GM12878 (cell line): Measurements from ENCODE around the gene RPS6KA2. TPM values are rescaled to one million over a fixed set of nuclear protein-coding genes. Genes with fewer than 3 reads are reported as not detected.

Source experiments
- ATAC-seq: fragments of 200-7000 bp; cut with Tn5 transposase; 3 replicates; pipeline ENCODE4 v1.9.1; 2020; ENCODE audit warnings: mild to moderate bottlenecking, moderate library complexity
- BruUV-seq: library from RNA; stranded (reverse); fragments of 400-500 nt; replicated peaks from 2 replicates; lab custom pipeline; 2021; lab: Mats Ljungman, UMichigan
- CTCF ChIA-PET: fragments of 300-600 bp; sonication (Branson Sonifier 250); formaldehyde crosslinking; extraction: SDS; loops from one replicate; lab custom pipeline; 2021; ENCODE audit warnings: inconsistent platforms; lab: Yijun Ruan, JAX
- POLR2A ChIA-PET: fragments of 350-600 bp; formaldehyde crosslinking; extraction: SDS; loops from one replicate; lab custom pipeline; 2021; ENCODE audit warnings: inconsistent platforms; lab: Charles Lee
- RAD21 ChIA-PET: fragments of 300-600 bp; sonication (Branson Sonifier 250); formaldehyde crosslinking; loops from one replicate; lab custom pipeline; 2023; ENCODE audit warnings: antibody characterized with exemption; ENCODE audit not compliant: unreplicated experiment; lab: Charles Lee
- SMC1A ChIA-PET: fragments of 300-600 bp; sonication (Branson Sonifier 250); formaldehyde crosslinking; loops from one replicate; lab custom pipeline; 2023; ENCODE audit not compliant: unreplicated experiment, uncharacterized antibody; lab: Charles Lee
- DNase-seq: peaks from one replicate; pipeline ENCODE4 v3.0.0-alpha.2; 2011; ENCODE audit warnings: low read depth, low spot score
- FAIRE-seq: peaks from 3 replicates; lab custom pipeline; 2011; peaks lifted over from hg19 to GRCh38; lab: Jason Lieb, UNC
- H2AFZ ChIP-seq: 2 replicates; pipeline ENCODE4 v1.6.0; 2011; ENCODE audit warnings: low read depth, low read length, control low read depth; ENCODE audit not compliant: control insufficient read depth
- H3K27ac ChIP-seq: 2 replicates; pipeline ENCODE4 v1.5.1; 2011; ENCODE audit warnings: control low read depth; ENCODE audit not compliant: control insufficient read depth, insufficient read depth
- H3K27me3 ChIP-seq, 2 experiments: replicated peaks in 1 of 2; 2 replicates each; pipeline versions ENCODE4 v1.6.0 to v1.6.1; 2011; ENCODE audit warnings: low read length in 1 of 2; ENCODE audit not compliant: control insufficient read depth in 2 of 2, insufficient read depth in 2 of 2
- H3K36me3 ChIP-seq, 2 experiments: 2 replicates each; pipeline ENCODE4 v1.5.1; 2011; ENCODE audit warnings: low read length in 1 of 2; ENCODE audit not compliant: control insufficient read depth in 2 of 2, insufficient read depth in 2 of 2
- H3K4me1 ChIP-seq: 2 replicates; pipeline ENCODE4 v1.6.1; 2011; ENCODE audit warnings: mild to moderate bottlenecking, low read length, moderate library complexity, mixed read lengths; ENCODE audit not compliant: control insufficient read depth, insufficient read depth
- H3K4me2 ChIP-seq: 2 replicates; pipeline ENCODE4 v1.6.0; 2011; ENCODE audit warnings: control low read depth; ENCODE audit not compliant: control insufficient read depth, insufficient read depth
- H3K4me3 ChIP-seq: fragments of 200-600 bp; sonication (generic); 2 replicates; pipeline ENCODE4 v1.5.1; 2016
- H3K79me2 ChIP-seq: 2 replicates; pipeline ENCODE4 v1.6.0; 2011; ENCODE audit warnings: low read length; ENCODE audit not compliant: control insufficient read depth, insufficient read depth
- H3K9ac ChIP-seq: 2 replicates; pipeline ENCODE4 v1.8.0; 2011; ENCODE audit warnings: low read length, control low read depth, mixed read lengths; ENCODE audit not compliant: control insufficient read depth, insufficient read depth
- H3K9me3 ChIP-seq: replicated peaks from 3 replicates; pipeline ENCODE4 v1.5.1; 2011; ENCODE audit warnings: mild to moderate bottlenecking, low read length; ENCODE audit not compliant: control insufficient read depth, insufficient read depth
- H4K20me1 ChIP-seq: 2 replicates; pipeline ENCODE4 v1.6.0; 2011; ENCODE audit not compliant: control insufficient read depth, insufficient read depth
- BHLHE40 ChIP-seq, 2 experiments: fragments of 450-650 bp in 1 of 2; IDR thresholded peaks; 2 replicates each; pipeline ENCODE4 v1.6.1; 2011 to 2017; ENCODE audit warnings: low read depth in 2 of 2, borderline replicate concordance in 1 of 2, improper control_type of control experiment in 1 of 2, low read length in 1 of 2, mild to moderate bottlenecking in 1 of 2
- BRCA1 ChIP-seq: IDR thresholded peaks from 2 replicates; pipeline ENCODE4 v1.6.1; 2011; ENCODE audit warnings: low read depth, low read length, improper control_type of control experiment
- CBFB ChIP-seq: IDR thresholded peaks from 2 replicates; pipeline ENCODE4 v1.6.1; 2016; ENCODE audit warnings: antibody characterized with exemption, low read depth
- ETV6 ChIP-seq, 2 experiments: fragments of 450-650 bp in 1 of 2; IDR thresholded peaks in 1 of 2; conservative IDR thresholded peaks in 1 of 2; 2 replicates each; pipeline ENCODE4 v1.6.1; 2014; ENCODE audit warnings: antibody characterized with exemption in 1 of 2, borderline replicate concordance in 1 of 2, low read depth in 1 of 2, mild to moderate bottlenecking in 1 of 2, moderate library complexity in 1 of 2
- HDAC6 ChIP-seq: fragments of 200-600 bp; sonication (generic); IDR thresholded peaks from one replicate; pipeline ENCODE4 v1.8.0; 2017; ENCODE audit warnings: antibody characterized with exemption; ENCODE audit not compliant: unreplicated experiment
- IKZF2 ChIP-seq, 2 experiments: fragments of 450-650 bp; IDR thresholded peaks; 2 replicates each; pipeline ENCODE4 v1.6.1; 2017; ENCODE audit warnings: mild to moderate bottlenecking in 2 of 2, moderate library complexity in 2 of 2
- MYB ChIP-seq: fragments of 150-350 bp; IDR thresholded peaks from 2 replicates; pipeline ENCODE4 v1.6.1; 2014; ENCODE audit warnings: mild to moderate bottlenecking, low read depth, low read length, borderline replicate concordance
- PAX5 ChIP-seq: IDR thresholded peaks from 2 replicates; pipeline ENCODE4 v1.6.1; 2011; ENCODE audit warnings: low read depth, low read length, borderline replicate concordance
- SIX5 ChIP-seq: IDR thresholded peaks from 2 replicates; pipeline ENCODE4 v1.6.1; 2011; ENCODE audit warnings: mild to moderate bottlenecking, low read depth, low read length, moderate library complexity; ENCODE audit not compliant: severe bottlenecking
- WGBS: methylation state at CpG from one replicate; pipeline ENCODE4 v1.1.6; 2016; ENCODE audit warnings: low lambda C conversion rate; ENCODE audit not compliant: insufficient replicate concordance, insufficient coverage; ENCODE audit errors: missing lambda C conversion rate; 5-methylcytosine and 5-hydroxymethylcytosine counted together
- in situ Hi-C: fragments of 300-500 bp; cut with MboI; formaldehyde crosslinking; loops from 9 replicates; pipeline ENCODE4 v1.14.3; 2018; ENCODE audit warnings: mixed read lengths
- intact Hi-C: fragments of 100-400 bp; cut with micrococcal nuclease; formaldehyde crosslinking; loops from one replicate; pipeline ENCODE4 v1.14.2; 2022; ENCODE audit not compliant: unreplicated experiment
- polyA plus RNA-seq, 11 experiments: library from polyadenylated mRNA; depleted of rRNA in 4 of 11; unstranded in 6 of 11; stranded (reverse) in 5 of 11; fragments of >200 nt; fragmentation: Nextera tagmentation in 4 of 11; fragmentation: Illumina TruSeq in 1 of 11; extraction: Ambion mirVana in 4 of 11; extraction: Trizol in 1 of 11; gene quantifications; 1 replicate in 1 of 11; 2 replicates in 10 of 11; pipeline versions ENCODE4 v1.2.1 to v1.2.3, GENCODE V29; 2011 to 2016; ENCODE audit warnings: inconsistent platforms in 2 of 11, missing spikeins in 2 of 11, low read depth in 1 of 11
- total RNA-seq, 4 experiments: library from RNA; depleted of rRNA in 3 of 4; stranded (reverse); fragments of >200 nt in 3 of 4; fragmentation: Illumina TruSeq in 1 of 4; extraction: Trizol in 1 of 4; gene quantifications; 2 replicates each; pipeline versions ENCODE4 v1.2.1 to v1.2.3, GENCODE V29; 2013 to 2021
- TF ChIP-seq, protein P1 (sequence below), 3 experiments: IDR thresholded peaks in 2 of 3; conservative IDR thresholded peaks in 1 of 3; 2 replicates each; pipeline ENCODE4 v1.5.1; 2011; ENCODE audit warnings: low read depth in 3 of 3, low read length in 3 of 3, mild to moderate bottlenecking in 3 of 3, control low read depth in 2 of 3, moderate library complexity in 2 of 3, inconsistent platforms in 1 of 3, mixed read lengths in 1 of 3; ENCODE audit not compliant: control insufficient read depth in 2 of 3, insufficient read depth in 1 of 3; ENCODE audit errors: extremely low read depth in 1 of 3
- TF ChIP-seq, protein P2 (sequence below): fragments of 450-650 bp; IDR thresholded peaks from 2 replicates; pipeline ENCODE4 v1.6.1; 2017; ENCODE audit warnings: mild to moderate bottlenecking, moderate library complexity
- TF ChIP-seq, protein P3 (sequence below): fragments of 450-650 bp; IDR thresholded peaks from 2 replicates; pipeline ENCODE4 v1.6.1; 2017; ENCODE audit warnings: low read depth, mild to moderate bottlenecking, moderate library complexity
- TF ChIP-seq, protein P4 (sequence below): IDR thresholded peaks from 2 replicates; pipeline ENCODE4 v1.6.1; 2012; ENCODE audit warnings: low read length, inconsistent platforms

Gene RPS6KA2
- total and polyA plus RNA-seq, 10 of the 15 experiments (the other 5 are each of a cell fraction or from before 2014, with no cell fraction given) = 0.02 to 1.0 (median 0.22) TPM; not detected in 1

DNA sequence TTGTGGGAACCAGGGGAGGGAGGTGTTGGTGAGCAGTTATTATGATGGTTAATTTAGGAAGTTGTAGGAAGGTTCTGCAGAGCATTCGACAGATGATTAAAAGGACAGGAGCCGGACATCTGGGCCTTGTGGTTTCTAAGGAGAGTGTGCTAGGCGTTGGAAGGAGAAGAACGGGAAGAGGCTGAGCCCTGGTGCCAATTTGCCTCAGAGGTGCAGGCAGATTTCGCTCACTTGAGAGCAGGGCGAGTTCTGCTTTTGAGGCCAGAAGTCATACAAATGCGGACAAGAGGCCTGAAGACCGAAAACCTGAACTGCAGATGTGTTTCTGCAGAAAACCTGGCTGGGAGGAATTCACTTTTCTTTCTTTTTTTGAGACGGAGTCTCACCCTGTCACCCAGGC lies 30.5 kb upstream of the RPS6KA2 start:
- Histone ChIP-seq H3K9ac (no peak overlapping the region), H3K4me3 (no peak overlapping the region), H3K27ac (no peak overlapping the region), H3K4me2 (peak overlapping the region; percentile 15; the same call in 1 of the 2 replicates), H3K9me3 (no peaks in the 10 kb centered on the region), H3K27me3 (peaks cover 2 to 13% of the 10 kb centered on the region in 2 experiments; a peak in 3 of 4 replicates), H4K20me1 (no peaks in the 10 kb centered on the region), H3K36me3 (no peaks in the 10 kb centered on the region), H2AFZ (peak overlapping the region; percentile 34), H3K79me2 (no peaks in the 10 kb centered on the region), H3K4me1 (no peaks in the 10 kb centered on the region)
- ChIA-PET SMC1A (no interaction called here), CTCF (interaction anchor here (0.6 kb wide), 2 partner anchors 563 to 1105 kb away, joined by 3 to 4 read pairs; no protein-coding TSS in a partner anchor), RAD21 (no interaction called here), POLR2A (no interaction called here)
- FAIRE-seq = no peak
- intact Hi-C loops = no loop called here
- 2% methylated on average over 9 of the region's 9 CpGs for WGBS
- ATAC-seq = no peak
- no peak for DNase-seq
- in situ Hi-C loops = no loop called here
- no peak for TF ChIP-seq CBFB
- no peak for TF ChIP-seq PAX5
- no peak for TF ChIP-seq MYB
- TF ChIP-seq, protein P1, sequence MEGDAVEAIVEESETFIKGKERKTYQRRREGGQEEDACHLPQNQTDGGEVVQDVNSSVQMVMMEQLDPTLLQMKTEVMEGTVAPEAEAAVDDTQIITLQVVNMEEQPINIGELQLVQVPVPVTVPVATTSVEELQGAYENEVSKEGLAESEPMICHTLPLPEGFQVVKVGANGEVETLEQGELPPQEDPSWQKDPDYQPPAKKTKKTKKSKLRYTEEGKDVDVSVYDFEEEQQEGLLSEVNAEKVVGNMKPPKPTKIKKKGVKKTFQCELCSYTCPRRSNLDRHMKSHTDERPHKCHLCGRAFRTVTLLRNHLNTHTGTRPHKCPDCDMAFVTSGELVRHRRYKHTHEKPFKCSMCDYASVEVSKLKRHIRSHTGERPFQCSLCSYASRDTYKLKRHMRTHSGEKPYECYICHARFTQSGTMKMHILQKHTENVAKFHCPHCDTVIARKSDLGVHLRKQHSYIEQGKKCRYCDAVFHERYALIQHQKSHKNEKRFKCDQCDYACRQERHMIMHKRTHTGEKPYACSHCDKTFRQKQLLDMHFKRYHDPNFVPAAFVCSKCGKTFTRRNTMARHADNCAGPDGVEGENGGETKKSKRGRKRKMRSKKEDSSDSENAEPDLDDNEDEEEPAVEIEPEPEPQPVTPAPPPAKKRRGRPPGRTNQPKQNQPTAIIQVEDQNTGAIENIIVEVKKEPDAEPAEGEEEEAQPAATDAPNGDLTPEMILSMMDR (IDR thresholded peaks at IDR 0.05 in 2 of 3, conservative IDR thresholded peaks at IDR 0.05 in 1 of 3; ENCODE audit: control insufficient read depth in 2 of 3, extremely low read depth in 1 of 3, insufficient read depth in 1 of 3, low read depth in 3 of 3, low read length in 3 of 3) = no peak
- no peak for TF ChIP-seq BHLHE40 (IDR thresholded peaks at IDR 0.05; ENCODE audit: borderline replicate concordance in 1 of 2, low read depth in 2 of 2, low read length in 1 of 2)
- TF ChIP-seq IKZF2 (IDR thresholded peaks at IDR 0.05) = no peak
- no peak for TF ChIP-seq HDAC6
- TF ChIP-seq, protein P2, sequence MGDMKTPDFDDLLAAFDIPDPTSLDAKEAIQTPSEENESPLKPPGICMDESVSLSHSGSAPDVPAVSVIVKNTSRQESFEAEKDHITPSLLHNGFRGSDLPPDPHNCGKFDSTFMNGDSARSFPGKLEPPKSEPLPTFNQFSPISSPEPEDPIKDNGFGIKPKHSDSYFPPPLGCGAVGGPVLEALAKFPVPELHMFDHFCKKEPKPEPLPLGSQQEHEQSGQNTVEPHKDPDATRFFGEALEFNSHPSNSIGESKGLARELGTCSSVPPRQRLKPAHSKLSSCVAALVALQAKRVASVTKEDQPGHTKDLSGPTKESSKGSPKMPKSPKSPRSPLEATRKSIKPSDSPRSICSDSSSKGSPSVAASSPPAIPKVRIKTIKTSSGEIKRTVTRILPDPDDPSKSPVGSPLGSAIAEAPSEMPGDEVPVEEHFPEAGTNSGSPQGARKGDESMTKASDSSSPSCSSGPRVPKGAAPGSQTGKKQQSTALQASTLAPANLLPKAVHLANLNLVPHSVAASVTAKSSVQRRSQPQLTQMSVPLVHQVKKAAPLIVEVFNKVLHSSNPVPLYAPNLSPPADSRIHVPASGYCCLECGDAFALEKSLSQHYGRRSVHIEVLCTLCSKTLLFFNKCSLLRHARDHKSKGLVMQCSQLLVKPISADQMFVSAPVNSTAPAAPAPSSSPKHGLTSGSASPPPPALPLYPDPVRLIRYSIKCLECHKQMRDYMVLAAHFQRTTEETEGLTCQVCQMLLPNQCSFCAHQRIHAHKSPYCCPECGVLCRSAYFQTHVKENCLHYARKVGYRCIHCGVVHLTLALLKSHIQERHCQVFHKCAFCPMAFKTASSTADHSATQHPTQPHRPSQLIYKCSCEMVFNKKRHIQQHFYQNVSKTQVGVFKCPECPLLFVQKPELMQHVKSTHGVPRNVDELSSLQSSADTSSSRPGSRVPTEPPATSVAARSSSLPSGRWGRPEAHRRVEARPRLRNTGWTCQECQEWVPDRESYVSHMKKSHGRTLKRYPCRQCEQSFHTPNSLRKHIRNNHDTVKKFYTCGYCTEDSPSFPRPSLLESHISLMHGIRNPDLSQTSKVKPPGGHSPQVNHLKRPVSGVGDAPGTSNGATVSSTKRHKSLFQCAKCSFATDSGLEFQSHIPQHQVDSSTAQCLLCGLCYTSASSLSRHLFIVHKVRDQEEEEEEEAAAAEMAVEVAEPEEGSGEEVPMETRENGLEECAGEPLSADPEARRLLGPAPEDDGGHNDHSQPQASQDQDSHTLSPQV = no peak
- TF ChIP-seq, protein P3, sequence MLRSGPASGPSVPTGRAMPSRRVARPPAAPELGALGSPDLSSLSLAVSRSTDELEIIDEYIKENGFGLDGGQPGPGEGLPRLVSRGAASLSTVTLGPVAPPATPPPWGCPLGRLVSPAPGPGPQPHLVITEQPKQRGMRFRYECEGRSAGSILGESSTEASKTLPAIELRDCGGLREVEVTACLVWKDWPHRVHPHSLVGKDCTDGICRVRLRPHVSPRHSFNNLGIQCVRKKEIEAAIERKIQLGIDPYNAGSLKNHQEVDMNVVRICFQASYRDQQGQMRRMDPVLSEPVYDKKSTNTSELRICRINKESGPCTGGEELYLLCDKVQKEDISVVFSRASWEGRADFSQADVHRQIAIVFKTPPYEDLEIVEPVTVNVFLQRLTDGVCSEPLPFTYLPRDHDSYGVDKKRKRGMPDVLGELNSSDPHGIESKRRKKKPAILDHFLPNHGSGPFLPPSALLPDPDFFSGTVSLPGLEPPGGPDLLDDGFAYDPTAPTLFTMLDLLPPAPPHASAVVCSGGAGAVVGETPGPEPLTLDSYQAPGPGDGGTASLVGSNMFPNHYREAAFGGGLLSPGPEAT = no peak
- TF ChIP-seq, protein P4, sequence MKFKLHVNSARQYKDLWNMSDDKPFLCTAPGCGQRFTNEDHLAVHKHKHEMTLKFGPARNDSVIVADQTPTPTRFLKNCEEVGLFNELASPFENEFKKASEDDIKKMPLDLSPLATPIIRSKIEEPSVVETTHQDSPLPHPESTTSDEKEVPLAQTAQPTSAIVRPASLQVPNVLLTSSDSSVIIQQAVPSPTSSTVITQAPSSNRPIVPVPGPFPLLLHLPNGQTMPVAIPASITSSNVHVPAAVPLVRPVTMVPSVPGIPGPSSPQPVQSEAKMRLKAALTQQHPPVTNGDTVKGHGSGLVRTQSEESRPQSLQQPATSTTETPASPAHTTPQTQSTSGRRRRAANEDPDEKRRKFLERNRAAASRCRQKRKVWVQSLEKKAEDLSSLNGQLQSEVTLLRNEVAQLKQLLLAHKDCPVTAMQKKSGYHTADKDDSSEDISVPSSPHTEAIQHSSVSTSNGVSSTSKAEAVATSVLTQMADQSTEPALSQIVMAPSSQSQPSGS = no peak
- TF ChIP-seq ETV6 (conservative IDR thresholded peaks at IDR 0.05 in 1 of 2, IDR thresholded peaks at IDR 0.05 in 1 of 2; ENCODE audit: borderline replicate concordance in 1 of 2, low read depth in 1 of 2) = no peak
- no peak for TF ChIP-seq SIX5
- no peak for TF ChIP-seq BRCA1
- no TSS peak for BruUV-seq
